Tibial nerve (tissue), 3 donors: Measurements from ENCODE around the gene ZNF407.

Experiments used
- CTCF ChIP-seq, 5 experiments: fragments of 200-600 bp in 3 of 5; fragments of 450-650 bp in 2 of 5; sonication (generic) in 3 of 5; IDR thresholded peaks; one replicate each; pipeline ENCODE4 v1.5.1; 2016 to 2019; ENCODE audit warnings: antibody characterized with exemption in 5 of 5, mild to moderate bottlenecking in 3 of 5, moderate library complexity in 2 of 5
- POLR2A ChIP-seq, 2 donors: fragments of 450-650 bp; IDR thresholded peaks; one replicate each; pipeline ENCODE4 v1.6.1; 2017; ENCODE audit warnings: antibody characterized with exemption in 2 of 2, mild to moderate bottlenecking in 2 of 2, moderate library complexity in 2 of 2

- TF ChIP-seq POLR2A (IDR thresholded peaks at IDR 0.05), result no peak
- no peak for TF ChIP-seq CTCF (IDR thresholded peaks at IDR 0.05)
Observed at GRCh38 chr18:74610051-74610615, 12.5 kb downstream of the ZNF407 start.
